Gastroesophageal sphincter (tissue), 3 donors: ENCODE measurements around the gene PLEKHG4B.

Experiments used
- EP300 ChIP-seq: sonication (generic); formaldehyde crosslinking; IDR thresholded peaks from one replicate; pipeline ENCODE4 v1.6.1; 2017; ENCODE audit warnings: antibody characterized with exemption, mild to moderate bottlenecking
- POLR2A ChIP-seq, 2 donors: fragments of 450-650 bp; IDR thresholded peaks; one replicate each; pipeline ENCODE4 v1.6.1; 2017; ENCODE audit warnings: antibody characterized with exemption in 2 of 2, mild to moderate bottlenecking in 2 of 2, moderate library complexity in 1 of 2
- TF ChIP-seq, protein P1 (sequence below), 4 experiments: fragments of 200-600 bp in 2 of 4; fragments of 450-650 bp in 2 of 4; sonication (generic) in 1 of 4; IDR thresholded peaks; one replicate each; pipeline ENCODE4 v1.5.1; 2017 to 2019; ENCODE audit warnings: antibody characterized with exemption in 4 of 4, mild to moderate bottlenecking in 2 of 4, moderate library complexity in 2 of 4

- TF ChIP-seq, protein P1, sequence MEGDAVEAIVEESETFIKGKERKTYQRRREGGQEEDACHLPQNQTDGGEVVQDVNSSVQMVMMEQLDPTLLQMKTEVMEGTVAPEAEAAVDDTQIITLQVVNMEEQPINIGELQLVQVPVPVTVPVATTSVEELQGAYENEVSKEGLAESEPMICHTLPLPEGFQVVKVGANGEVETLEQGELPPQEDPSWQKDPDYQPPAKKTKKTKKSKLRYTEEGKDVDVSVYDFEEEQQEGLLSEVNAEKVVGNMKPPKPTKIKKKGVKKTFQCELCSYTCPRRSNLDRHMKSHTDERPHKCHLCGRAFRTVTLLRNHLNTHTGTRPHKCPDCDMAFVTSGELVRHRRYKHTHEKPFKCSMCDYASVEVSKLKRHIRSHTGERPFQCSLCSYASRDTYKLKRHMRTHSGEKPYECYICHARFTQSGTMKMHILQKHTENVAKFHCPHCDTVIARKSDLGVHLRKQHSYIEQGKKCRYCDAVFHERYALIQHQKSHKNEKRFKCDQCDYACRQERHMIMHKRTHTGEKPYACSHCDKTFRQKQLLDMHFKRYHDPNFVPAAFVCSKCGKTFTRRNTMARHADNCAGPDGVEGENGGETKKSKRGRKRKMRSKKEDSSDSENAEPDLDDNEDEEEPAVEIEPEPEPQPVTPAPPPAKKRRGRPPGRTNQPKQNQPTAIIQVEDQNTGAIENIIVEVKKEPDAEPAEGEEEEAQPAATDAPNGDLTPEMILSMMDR (IDR thresholded peaks at IDR 0.05) = no peak
- TF ChIP-seq POLR2A (IDR thresholded peaks at IDR 0.05) (no peak), EP300 (no peak)
Measured at GRCh38 chr5:102411-103043, 10.6 kb downstream of the PLEKHG4B start.
